ENCODE results near the gene DHPS.
"Not testable (repeated sequence)": the region's sequence is repeated elsewhere in the genome, so short reads cannot be mapped to it uniquely, and the experiment has no call there.

Gene DHPS

GRCh38 chr19:12681074-12681987 lies at the start of gene DHPS:
Gene DHPS (minus strand): TSS chr19:12681880. CDS start chr19:12681766, 114 bp downstream.
- DNase-seq: peak; percentile 99

GRCh38 chr19:12731337-12731736 lies 49.7 kb upstream of the DHPS start:
- DNase-seq: no peak

GRCh38 chr19:12730064-12730463 lies 48.4 kb upstream of the DHPS start:
- DNase-seq: no peak

GRCh38 chr19:12727745-12728433 lies 46.2 kb upstream of the DHPS start:
- DNase-seq: no peak

- no peak for DNase-seq
These were observed 45.3 kb upstream of the DHPS start for GRCh38 chr19:12726988-12727316.

GRCh38 chr19:12725612-12726011 lies 43.9 kb upstream of the DHPS start:
- DNase-seq: not testable (repeated sequence)

GRCh38 chr19:12723641-12724426 lies 42.2 kb upstream of the DHPS start, which contains the start of gene TNPO2:
Gene TNPO2 (minus strand): TSS chr19:12723932. CDS start chr19:12720977, 2,955 bp downstream.
- peak; percentile 63 for DNase-seq

GRCh38 chr19:12723381-12723640 lies 41.6 kb upstream of the DHPS start:
- DNase-seq: no peak

- DNase-seq: peak; percentile 95
These were observed 41.1 kb upstream of the DHPS start for GRCh38 chr19:12722566-12723380.

GRCh38 chr19:12721656-12722565 lies 40.2 kb upstream of the DHPS start:
- DNase-seq: no peak

- no peak for DNase-seq
These were observed 39.4 kb upstream of the DHPS start for GRCh38 chr19:12720851-12721655.

GRCh38 chr19:12720296-12720695 lies 38.6 kb upstream of the DHPS start:
- no peak for DNase-seq

GRCh38 chr19:12715929-12716328 lies 34.2 kb upstream of the DHPS start:
- DNase-seq: no peak

GRCh38 chr19:12715102-12715501 lies 33.4 kb upstream of the DHPS start:
- DNase-seq: no peak

- DNase-seq: not testable (repeated sequence)
These were observed 31.6 kb upstream of the DHPS start for GRCh38 chr19:12713304-12713703.

GRCh38 chr19:12712077-12712476 lies 30.4 kb upstream of the DHPS start:
- DNase-seq: not testable (repeated sequence)

GRCh38 chr19:12711187-12711586 lies 29.5 kb upstream of the DHPS start:
- no peak for DNase-seq

- DNase-seq: no peak
These were observed 27.0 kb upstream of the DHPS start for GRCh38 chr19:12708641-12709040.

- DNase-seq: no peak
These were observed 24.6 kb upstream of the DHPS start for GRCh38 chr19:12706332-12706718.

GRCh38 chr19:12705654-12706331 lies 24.1 kb upstream of the DHPS start:
- DNase-seq: no peak
